DND-41 (cell line): Measurements from ENCODE around the gene ZC3H4.

Experiments used
- EZH2 ChIP-seq: IDR thresholded peaks from 3 replicates; pipeline ENCODE4 v1.6.1; 2012; ENCODE audit warnings: borderline replicate concordance, low read depth, mild to moderate bottlenecking, moderate library complexity, low read length, inconsistent platforms; ENCODE audit not compliant: severe bottlenecking
- TF ChIP-seq, protein P1 (sequence below): IDR thresholded peaks from 2 replicates; pipeline ENCODE4 v1.5.1; 2012; ENCODE audit warnings: borderline replicate concordance, low read length, moderate library complexity, mild to moderate bottlenecking; ENCODE audit not compliant: poor library complexity, severe bottlenecking; ENCODE audit errors: extremely low read depth

DNA sequence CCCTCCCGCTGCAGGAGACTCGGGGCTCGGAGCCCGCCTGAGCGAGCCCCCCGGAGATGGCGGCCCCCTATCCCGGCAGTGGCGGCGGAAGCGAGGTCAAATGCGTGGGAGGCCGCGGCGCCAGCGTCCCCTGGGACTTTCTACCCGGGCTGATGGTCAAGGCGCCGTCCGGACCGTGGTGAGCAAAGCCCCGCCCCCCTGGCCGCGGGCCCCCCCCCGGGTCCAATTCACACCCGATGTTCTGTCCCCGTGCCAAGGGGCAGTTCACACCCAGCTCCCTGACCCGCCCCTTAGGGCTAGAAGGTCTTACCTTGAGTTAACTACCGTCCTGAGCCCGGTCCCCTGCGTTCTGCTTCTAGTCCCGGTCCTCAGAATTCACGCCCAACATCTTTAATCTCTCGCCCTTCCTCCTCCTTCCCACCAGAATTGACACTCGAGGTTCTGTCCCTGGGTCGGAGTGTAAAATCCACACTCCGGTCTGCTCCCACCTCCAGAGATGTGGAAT is 92.5 kb downstream of the ZC3H4 start:
- TF ChIP-seq, protein P1, sequence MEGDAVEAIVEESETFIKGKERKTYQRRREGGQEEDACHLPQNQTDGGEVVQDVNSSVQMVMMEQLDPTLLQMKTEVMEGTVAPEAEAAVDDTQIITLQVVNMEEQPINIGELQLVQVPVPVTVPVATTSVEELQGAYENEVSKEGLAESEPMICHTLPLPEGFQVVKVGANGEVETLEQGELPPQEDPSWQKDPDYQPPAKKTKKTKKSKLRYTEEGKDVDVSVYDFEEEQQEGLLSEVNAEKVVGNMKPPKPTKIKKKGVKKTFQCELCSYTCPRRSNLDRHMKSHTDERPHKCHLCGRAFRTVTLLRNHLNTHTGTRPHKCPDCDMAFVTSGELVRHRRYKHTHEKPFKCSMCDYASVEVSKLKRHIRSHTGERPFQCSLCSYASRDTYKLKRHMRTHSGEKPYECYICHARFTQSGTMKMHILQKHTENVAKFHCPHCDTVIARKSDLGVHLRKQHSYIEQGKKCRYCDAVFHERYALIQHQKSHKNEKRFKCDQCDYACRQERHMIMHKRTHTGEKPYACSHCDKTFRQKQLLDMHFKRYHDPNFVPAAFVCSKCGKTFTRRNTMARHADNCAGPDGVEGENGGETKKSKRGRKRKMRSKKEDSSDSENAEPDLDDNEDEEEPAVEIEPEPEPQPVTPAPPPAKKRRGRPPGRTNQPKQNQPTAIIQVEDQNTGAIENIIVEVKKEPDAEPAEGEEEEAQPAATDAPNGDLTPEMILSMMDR: no peak
- no peak for TF ChIP-seq EZH2
